Endothelial cell of umbilical vein (primary cell): Measurements from ENCODE around the gene RELN.

ENCODE experiments used
- CTCF ChIP-seq, 2 donors: IDR thresholded peaks; 1 replicate in 1 of 2; 2 replicates in 1 of 2; pipeline ENCODE4 v1.5.1; 2011; ENCODE audit warnings: low read length in 2 of 2, mild to moderate bottlenecking in 2 of 2, moderate library complexity in 2 of 2, control low read depth in 1 of 2, inconsistent platforms in 1 of 2, low read depth in 1 of 2; ENCODE audit not compliant: insufficient read depth in 1 of 2; ENCODE audit errors: extremely low read depth in 1 of 2
- EZH2 ChIP-seq: IDR thresholded peaks from 2 replicates; pipeline ENCODE4 v1.6.1; 2012; ENCODE audit warnings: borderline replicate concordance, low read depth, mild to moderate bottlenecking, moderate library complexity, low read length, inconsistent platforms; ENCODE audit not compliant: severe bottlenecking

- TF ChIP-seq CTCF (IDR thresholded peaks at IDR 0.05; ENCODE audit: extremely low read depth in 1 of 2, insufficient read depth in 1 of 2, low read depth in 1 of 2, low read length in 2 of 2) (no peak), EZH2 (no peak)
Observed at GRCh38 chr7:103918631-103919271, 70.7 kb downstream of the RELN start.
